GM12891 (cell line): ENCODE measurements around the gene SELENOK.

ENCODE experiments used
- DNase-seq: peaks from one replicate; pipeline ENCODE4 v3.0.0; 2011; ENCODE audit warnings: low spot score; ENCODE audit not compliant: insufficient read length
- FAIRE-seq: peaks from 2 replicates; lab custom pipeline; 2011; peaks lifted over from hg19 to GRCh38; lab: Jason Lieb, UNC
- PAX5 ChIP-seq: IDR thresholded peaks from 2 replicates; pipeline ENCODE4 v1.6.1; 2011; ENCODE audit warnings: low read length, moderate library complexity, mild to moderate bottlenecking; ENCODE audit not compliant: insufficient read depth, severe bottlenecking
- POLR2A ChIP-seq: IDR thresholded peaks from 2 replicates; pipeline ENCODE4 v1.6.1; 2011; ENCODE audit warnings: low read depth, low read length, control low read depth
- POLR2AphosphoS5 ChIP-seq: IDR thresholded peaks from 2 replicates; pipeline ENCODE4 v1.6.1; 2011; ENCODE audit warnings: low read depth, low read length, control low read depth
- POU2F2 ChIP-seq: IDR thresholded peaks from 2 replicates; pipeline ENCODE4 v1.6.1; 2011; ENCODE audit warnings: low read depth, mild to moderate bottlenecking, control low read depth, low read length, moderate library complexity
- SPI1 ChIP-seq: IDR thresholded peaks from 2 replicates; pipeline ENCODE4 v1.6.1; 2011; ENCODE audit warnings: low read depth, low read length, control low read depth
- TAF1 ChIP-seq: IDR thresholded peaks from 2 replicates; pipeline ENCODE4 v1.6.1; 2011; ENCODE audit warnings: low read depth, low read length, control low read depth

The SELENOK gene

GRCh38 chr3:53919741-53920140 is 28.1 kb upstream of the SELENOK start:
- no peak for TF ChIP-seq PAX5
- TF ChIP-seq TAF1 = no peak
- no peak for TF ChIP-seq POU2F2
- no peak for TF ChIP-seq POLR2A
- no peak for TF ChIP-seq SPI1
- no peak for TF ChIP-seq POLR2AphosphoS5
- DNase-seq = no peak
- no peak for FAIRE-seq

DNA sequence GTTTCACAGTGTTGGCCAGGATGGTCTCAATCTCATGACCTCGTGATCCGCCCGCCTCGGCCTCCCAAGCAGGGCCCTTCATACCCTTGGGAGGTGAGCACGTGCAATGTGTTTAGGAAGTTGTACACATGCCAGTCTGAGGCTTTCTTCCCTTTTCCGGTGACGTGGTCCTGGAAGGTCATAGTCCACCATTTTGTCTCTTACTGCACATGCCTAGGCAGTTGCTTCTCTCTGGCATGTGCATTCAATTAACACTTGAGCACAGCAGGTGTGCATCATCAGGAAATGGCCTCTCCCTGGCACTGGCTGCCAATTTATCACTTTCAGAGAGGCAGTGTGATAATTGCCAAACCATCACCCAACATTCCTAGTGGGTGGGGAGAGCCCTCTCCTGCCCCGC is 21.7 kb upstream of the SELENOK start:
- TF ChIP-seq PAX5 (no peak), POU2F2 (no peak), SPI1 (no peak), TAF1 (no peak), POLR2A (no peak), POLR2AphosphoS5 (no peak)
- no peak for DNase-seq
- no peak for FAIRE-seq

- no peak for FAIRE-seq
- TF ChIP-seq PAX5 (no peak), POLR2A (no peak), SPI1 (no peak), POLR2AphosphoS5 (no peak), POU2F2 (no peak), TAF1 (no peak)
- no peak for DNase-seq
Measured at GRCh38 chr3:53902711-53903110, 11.1 kb upstream of the SELENOK start.

- no peak for DNase-seq
- TF ChIP-seq POU2F2 = no peak
- TF ChIP-seq SPI1 = no peak
- TF ChIP-seq TAF1 = no peak
- TF ChIP-seq POLR2A = no peak
- TF ChIP-seq PAX5 = no peak
- TF ChIP-seq POLR2AphosphoS5 = no peak
- FAIRE-seq = no peak
Measured at GRCh38 chr3:53902067-53902466, 10.4 kb upstream of the SELENOK start.

GRCh38 chr3:53900666-53901331 is 9.1 kb upstream of the SELENOK start:
- FAIRE-seq (no peak), DNase-seq (no peak)
- TF ChIP-seq POLR2AphosphoS5 (no peak), SPI1 (no peak), POU2F2 (no peak), POLR2A (no peak), PAX5 (no peak), TAF1 (no peak)

DNA sequence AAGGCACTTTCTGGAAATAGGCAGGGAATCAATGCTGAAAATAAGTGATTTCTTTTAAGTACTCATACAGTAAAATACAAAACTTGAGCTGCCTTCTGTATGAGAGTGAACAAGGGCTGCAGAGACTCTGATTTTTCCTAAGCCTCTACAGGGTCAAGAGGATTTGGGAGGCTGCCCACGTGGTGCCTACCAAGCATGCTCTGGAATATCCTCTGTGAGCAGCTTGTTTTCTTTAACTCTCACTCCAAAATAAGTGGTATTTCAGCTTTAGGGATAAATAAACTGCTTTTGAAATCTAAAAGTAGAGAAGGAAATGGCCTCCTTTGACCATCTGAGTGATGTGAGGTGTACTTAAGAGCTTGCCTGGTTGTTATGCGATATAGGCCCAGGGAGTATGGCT is 8.1 kb upstream of the SELENOK start:
- no peak for DNase-seq
- no peak for FAIRE-seq
- TF ChIP-seq POLR2AphosphoS5 (no peak), POLR2A (no peak), SPI1 (no peak), POU2F2 (no peak), PAX5 (no peak), TAF1 (no peak)

GRCh38 chr3:53892286-53892637 is 603 bp upstream of the SELENOK start:
- FAIRE-seq (no peak), DNase-seq (no peak)
- no peak for TF ChIP-seq PAX5
- no peak for TF ChIP-seq TAF1
- no peak for TF ChIP-seq POLR2A
- no peak for TF ChIP-seq SPI1
- TF ChIP-seq POU2F2 = no peak
- TF ChIP-seq POLR2AphosphoS5 = no peak

DNA sequence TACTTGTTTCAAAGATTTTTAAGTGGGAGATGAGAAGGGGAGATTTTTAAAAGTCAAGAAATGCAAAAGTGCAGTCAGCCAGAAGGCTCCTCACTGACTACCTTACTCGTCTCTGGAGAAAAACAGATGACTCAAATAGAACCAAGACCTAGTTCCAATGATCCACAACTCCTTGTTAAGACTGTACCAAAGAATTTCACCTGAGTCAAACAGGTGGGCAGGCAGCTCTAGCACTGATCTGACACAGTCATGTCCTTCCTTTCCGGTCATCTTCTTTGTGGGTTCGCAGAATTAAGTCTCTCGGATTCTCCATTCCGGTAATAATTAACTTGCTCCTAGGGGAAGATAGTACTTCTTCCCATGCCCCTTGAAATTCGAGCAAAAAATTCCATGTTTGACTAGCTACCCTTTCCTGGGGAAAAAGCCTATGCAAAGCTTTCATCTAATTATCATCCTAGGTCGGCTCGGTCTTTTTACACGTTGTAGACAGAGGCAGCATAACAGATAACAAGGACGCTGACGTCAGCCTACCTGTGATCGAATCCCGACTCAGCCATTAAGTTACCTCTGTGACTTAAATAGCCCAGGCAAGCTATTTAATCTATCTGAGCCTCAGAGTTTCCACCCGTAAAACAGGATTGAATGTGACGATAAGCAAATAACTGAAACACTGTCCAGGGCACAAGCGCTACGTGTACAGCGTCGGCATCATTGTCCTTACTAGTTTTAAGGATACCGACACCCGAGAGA is 758 bp downstream of the SELENOK start:
- DNase-seq = no peak
- FAIRE-seq = no peak
- TF ChIP-seq POLR2A (no peak), TAF1 (no peak), POLR2AphosphoS5 (no peak), SPI1 (no peak)

GRCh38 chr3:53888232-53888631 is 3.4 kb downstream of the SELENOK start:
- FAIRE-seq = no peak
- no peak for TF ChIP-seq TAF1
- TF ChIP-seq SPI1 = no peak
- no peak for TF ChIP-seq POLR2AphosphoS5
- no peak for TF ChIP-seq POU2F2
- no peak for TF ChIP-seq POLR2A
- TF ChIP-seq PAX5 = no peak
- no peak for DNase-seq
